Loucy (cell line): ENCODE measurements around the gene CLMP.

Experiments used
- EZH2phosphoT487 ChIP-seq: fragments of 200-600 bp; IDR thresholded peaks from 2 replicates; pipeline ENCODE4 v1.6.1; 2018; ENCODE audit warnings: antibody characterized with exemption, mild to moderate bottlenecking, moderate library complexity, borderline replicate concordance
- TF ChIP-seq, protein P1 (sequence below): fragments of 200-600 bp; sonication (generic); conservative IDR thresholded peaks from 2 replicates; pipeline ENCODE4 v1.5.1; 2014; ENCODE audit warnings: mild to moderate bottlenecking, antibody characterized with exemption, low read length

DNA sequence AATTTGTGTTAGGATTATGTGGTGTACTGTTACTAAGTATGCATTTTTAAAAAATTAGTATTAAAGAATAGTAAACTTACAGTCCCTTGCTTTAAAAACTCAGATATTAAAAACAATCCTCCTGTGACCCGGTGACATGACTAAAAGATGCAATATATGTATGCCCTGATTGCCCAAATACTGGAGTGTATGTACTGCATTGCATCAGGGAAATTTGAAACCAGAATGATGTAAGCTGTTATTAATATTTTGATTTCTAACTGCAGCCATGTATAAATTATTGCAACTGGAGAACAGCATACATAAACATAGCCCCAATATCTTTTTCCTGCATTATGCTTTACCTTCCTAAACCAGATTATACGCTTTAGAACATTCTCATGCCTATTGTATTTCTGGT lies 129.4 kb downstream of the CLMP start:
- no peak for TF ChIP-seq EZH2phosphoT487
- TF ChIP-seq, protein P1, sequence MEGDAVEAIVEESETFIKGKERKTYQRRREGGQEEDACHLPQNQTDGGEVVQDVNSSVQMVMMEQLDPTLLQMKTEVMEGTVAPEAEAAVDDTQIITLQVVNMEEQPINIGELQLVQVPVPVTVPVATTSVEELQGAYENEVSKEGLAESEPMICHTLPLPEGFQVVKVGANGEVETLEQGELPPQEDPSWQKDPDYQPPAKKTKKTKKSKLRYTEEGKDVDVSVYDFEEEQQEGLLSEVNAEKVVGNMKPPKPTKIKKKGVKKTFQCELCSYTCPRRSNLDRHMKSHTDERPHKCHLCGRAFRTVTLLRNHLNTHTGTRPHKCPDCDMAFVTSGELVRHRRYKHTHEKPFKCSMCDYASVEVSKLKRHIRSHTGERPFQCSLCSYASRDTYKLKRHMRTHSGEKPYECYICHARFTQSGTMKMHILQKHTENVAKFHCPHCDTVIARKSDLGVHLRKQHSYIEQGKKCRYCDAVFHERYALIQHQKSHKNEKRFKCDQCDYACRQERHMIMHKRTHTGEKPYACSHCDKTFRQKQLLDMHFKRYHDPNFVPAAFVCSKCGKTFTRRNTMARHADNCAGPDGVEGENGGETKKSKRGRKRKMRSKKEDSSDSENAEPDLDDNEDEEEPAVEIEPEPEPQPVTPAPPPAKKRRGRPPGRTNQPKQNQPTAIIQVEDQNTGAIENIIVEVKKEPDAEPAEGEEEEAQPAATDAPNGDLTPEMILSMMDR: no peak
